Activated gamma-delta T cell treated with anti-CD3 and anti-CD28 coated beads, Interleukin-2, amount 50 U/mL, for 16 hours (primary cell): ENCODE results near the gene COA1.
"Not testable (repeated sequence)": the region's sequence is repeated elsewhere in the genome, so short reads cannot be mapped to it uniquely, and the experiment has no call there.

Experiments
- DNase-seq: peaks from one replicate; pipeline ENCODE4 v3.0.0-alpha.2; 2020; ENCODE audit warnings: low read depth

The COA1 gene

GRCh38 chr7:43726466-43726865 lies 2.9 kb downstream of the COA1 start:
- DNase-seq: no peak

GRCh38 chr7:43725251-43725650 lies 4.1 kb downstream of the COA1 start:
- DNase-seq: no peak

- no peak for DNase-seq
Measured at GRCh38 chr7:43723007-43723341, 6.3 kb downstream of the COA1 start.

GRCh38 chr7:43721193-43721806 lies 8.0 kb downstream of the COA1 start:
- DNase-seq: no peak

GRCh38 chr7:43716598-43716997 lies 12.7 kb downstream of the COA1 start:
- DNase-seq: no peak

- DNase-seq: not testable (repeated sequence)
Measured at GRCh38 chr7:43715966-43716365, 13.4 kb downstream of the COA1 start.

GRCh38 chr7:43711503-43711902 lies 17.8 kb downstream of the COA1 start:
- DNase-seq: no peak

GRCh38 chr7:43708055-43708454 lies 21.3 kb downstream of the COA1 start:
- DNase-seq: not testable (repeated sequence)

- DNase-seq: no peak
Measured at GRCh38 chr7:43703573-43703972, 25.8 kb downstream of the COA1 start.

GRCh38 chr7:43702974-43703373 lies 26.3 kb downstream of the COA1 start:
- no peak for DNase-seq

GRCh38 chr7:43701929-43702328 lies 27.4 kb downstream of the COA1 start:
- DNase-seq: no peak

- DNase-seq: no peak
Measured at GRCh38 chr7:43701500-43701854, 27.8 kb downstream of the COA1 start.

GRCh38 chr7:43700646-43701499 lies 28.4 kb downstream of the COA1 start:
- no peak for DNase-seq

GRCh38 chr7:43700059-43700501 lies 29.2 kb downstream of the COA1 start:
- no peak for DNase-seq

GRCh38 chr7:43698460-43699255 lies 30.7 kb downstream of the COA1 start:
- no peak for DNase-seq

- DNase-seq: no peak
Measured at GRCh38 chr7:43697690-43698089, 31.6 kb downstream of the COA1 start.

GRCh38 chr7:43695365-43695764 lies 34.0 kb downstream of the COA1 start:
- DNase-seq: no peak

- DNase-seq: no peak
Measured at GRCh38 chr7:43694399-43694748, 34.9 kb downstream of the COA1 start.

GRCh38 chr7:43693687-43694398 lies 35.5 kb downstream of the COA1 start:
- DNase-seq: no peak

GRCh38 chr7:43692582-43693373 lies 36.5 kb downstream of the COA1 start:
- DNase-seq: no peak

- DNase-seq: no peak
Measured at GRCh38 chr7:43691611-43692010, 37.7 kb downstream of the COA1 start.

- DNase-seq: no peak
Measured at GRCh38 chr7:43689115-43689514, 40.2 kb downstream of the COA1 start.
